NCI-H2227 treated with DMSO at 0.1 percent for 48 hours (cell line): ENCODE measurements around the gene WASL.
"Not testable (repeated sequence)": the region's sequence is repeated elsewhere in the genome, so short reads cannot be mapped to it uniquely, and the experiment has no call there.

Experiments used
- DNase-seq: peaks from one replicate; lab custom pipeline; 2025; lab: John Stamatoyannopoulos, UW

The WASL gene

DNA sequence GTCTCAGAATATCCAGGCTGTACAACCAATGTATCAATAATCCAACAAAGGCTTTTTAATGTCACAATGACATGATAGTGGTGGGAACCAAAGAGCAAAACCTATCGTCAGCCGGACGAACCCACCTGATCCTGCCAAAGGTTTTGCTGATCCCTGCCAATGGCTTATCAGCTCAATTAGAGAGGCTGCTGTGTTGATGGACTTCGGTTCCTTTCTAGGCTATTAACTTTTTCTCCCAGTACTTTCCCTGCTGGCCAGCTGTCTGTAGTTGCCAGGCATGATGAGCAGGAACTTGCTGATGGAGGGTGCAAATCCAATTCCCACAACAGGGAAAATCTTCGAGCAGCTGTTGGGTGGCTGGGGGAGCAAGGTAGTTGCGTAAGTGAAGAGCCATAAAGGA, 90.8 kb downstream of the WASL start:
- no peak for DNase-seq

DNA sequence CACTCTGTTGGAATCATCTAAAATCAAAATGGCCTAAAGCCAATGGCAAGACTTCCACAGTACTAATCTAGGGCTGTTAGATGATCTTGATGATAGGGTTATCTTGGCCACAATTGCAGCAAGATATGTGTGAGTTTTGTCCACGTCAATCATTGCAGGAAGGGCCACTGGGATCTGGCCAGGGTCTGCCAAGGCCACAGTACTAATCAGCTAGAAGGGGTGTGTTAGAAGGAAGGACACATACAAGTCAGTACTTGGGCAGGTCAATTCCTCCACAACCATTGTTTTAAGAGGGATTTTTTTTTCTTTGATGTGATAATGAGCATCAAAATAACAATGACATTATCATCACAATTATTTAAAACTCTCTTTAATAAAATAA, 91.5 kb downstream of the WASL start:
- no peak for DNase-seq

DNA sequence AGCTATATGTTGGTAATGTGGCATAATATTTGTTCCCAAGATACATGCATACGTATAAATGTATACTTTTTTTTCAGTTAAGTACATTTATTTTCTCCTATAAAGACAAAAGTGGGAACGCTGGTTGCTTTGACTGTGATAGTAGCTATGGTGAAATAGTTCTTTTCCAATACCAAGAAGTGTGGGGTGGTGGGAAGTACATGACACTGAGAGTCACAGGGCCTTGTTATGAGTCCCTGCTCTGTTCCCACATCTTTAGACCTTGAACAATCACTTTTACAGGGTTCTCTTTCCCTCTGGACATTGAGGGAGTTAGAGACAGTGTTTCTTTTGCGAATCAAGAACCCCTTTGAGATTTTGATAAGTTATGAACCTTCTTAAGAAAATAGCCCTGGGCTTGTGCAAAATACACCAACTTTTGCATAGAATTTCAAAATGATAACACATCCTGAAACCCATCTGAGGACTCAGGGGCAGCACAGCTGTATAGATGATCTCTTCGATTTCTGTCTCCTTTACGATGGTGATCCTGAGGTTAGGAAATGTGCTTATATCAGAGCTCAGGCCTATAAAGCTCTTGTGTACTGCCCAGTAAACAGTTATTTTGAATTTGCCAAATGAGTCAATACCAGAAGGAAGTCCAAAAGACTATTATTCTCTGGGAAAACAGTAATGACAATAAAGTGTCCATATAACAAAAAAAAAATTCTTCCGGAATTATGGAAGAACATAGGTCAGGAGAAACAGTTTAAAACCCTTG, 92.1 kb downstream of the WASL start:
- DNase-seq = no peak

GRCh38 chr7:123655614-123656013, 93.2 kb downstream of the WASL start, which contains the start of gene LMOD2:
LMOD2 (plus strand) TSS chr7:123655866; CDS start chr7:123655964, 98 bp downstream.
- DNase-seq = no peak

DNA sequence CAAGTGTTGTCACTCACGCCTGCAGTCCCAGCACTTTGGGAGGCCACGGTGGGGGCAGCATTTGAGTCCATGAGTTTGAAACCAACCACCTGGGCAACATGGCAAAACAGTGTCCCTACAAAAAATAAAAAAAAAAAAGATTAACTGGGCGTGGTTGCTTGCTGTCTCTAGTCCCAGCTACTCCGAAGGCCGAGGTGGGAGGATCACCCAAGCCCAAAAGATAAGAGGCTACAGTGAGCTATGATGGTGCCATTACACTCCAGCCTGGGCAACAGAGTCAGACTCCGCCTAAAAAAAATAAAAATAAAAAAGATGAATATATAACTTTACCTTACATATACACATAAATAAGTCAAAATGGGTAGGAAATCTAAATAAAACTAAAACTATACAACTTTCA, 95.6 kb downstream of the WASL start:
- DNase-seq = no peak

GRCh38 chr7:123652406-123652805, 96.4 kb downstream of the WASL start:
- DNase-seq = no peak

DNA sequence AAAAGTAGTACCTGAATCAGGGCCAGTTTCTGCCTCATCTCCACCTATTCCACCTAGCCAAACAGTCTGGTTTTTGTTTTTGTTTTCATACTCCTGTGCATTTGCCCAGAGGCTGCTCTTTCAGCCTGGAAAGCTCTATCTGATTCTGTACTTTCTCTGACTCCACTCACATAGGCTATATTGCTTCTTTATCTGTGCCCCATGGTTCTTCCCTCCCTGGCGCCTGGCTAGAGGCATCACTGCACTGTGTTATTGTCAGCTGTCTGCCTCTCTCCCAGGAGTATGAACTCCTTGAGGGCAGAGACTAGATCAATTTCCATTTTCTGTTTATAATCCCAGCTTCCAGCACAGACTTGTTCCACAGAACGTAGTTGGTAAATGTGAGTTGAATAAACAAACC, 98.2 kb downstream of the WASL start:
- DNase-seq = no peak

GRCh38 chr7:123649964-123650363, 98.8 kb downstream of the WASL start:
- no peak for DNase-seq

DNA sequence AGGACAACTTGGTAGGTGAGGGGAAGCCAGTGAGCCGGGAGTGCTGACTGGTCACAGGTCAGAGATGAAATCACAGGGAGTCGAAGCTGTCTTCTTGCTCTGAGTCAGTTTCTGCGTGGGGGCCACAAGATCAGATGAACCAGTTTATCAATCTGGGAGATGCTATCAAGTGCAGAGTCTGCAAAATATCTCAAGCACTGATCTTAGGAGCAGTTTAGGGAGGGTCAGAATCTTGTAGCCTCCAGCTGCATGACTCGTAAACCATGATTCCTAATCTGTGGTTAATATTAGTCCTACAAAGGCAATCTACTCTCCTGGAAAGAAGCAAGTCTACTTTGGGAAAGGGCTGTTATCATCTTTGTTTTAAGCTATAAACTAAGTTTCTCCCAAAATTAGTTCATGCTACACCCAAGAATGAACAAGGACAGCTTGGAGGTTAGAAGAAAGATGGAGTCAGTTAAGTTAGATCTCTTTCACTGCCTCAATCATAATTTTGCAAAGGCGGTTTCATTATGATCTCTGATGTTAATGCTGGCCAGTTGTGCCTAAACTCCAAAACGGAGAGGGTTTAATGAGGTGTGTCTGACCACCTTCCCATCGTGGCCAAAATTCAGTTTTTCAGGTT, 101.6 kb downstream of the WASL start:
- DNase-seq = no peak

DNA sequence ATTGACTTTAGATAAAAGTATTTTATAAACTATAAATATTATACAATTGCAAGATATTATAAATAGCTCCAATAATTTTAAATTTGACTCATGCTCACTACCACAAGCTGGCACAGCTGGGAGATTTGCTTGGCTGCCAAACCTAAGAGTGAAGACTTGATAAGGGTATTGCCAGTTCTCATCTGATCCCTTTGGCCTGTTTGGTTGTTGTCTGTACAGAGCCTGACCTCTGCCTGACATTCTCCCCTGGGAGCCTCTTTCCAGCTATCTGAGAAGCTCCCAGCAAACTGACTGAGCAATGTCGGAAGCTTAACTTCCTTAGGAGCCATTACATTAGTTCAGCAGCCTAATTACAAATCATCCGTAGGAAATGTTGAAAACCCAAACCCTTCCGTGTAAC, 103.3 kb downstream of the WASL start:
- DNase-seq = no peak

DNA sequence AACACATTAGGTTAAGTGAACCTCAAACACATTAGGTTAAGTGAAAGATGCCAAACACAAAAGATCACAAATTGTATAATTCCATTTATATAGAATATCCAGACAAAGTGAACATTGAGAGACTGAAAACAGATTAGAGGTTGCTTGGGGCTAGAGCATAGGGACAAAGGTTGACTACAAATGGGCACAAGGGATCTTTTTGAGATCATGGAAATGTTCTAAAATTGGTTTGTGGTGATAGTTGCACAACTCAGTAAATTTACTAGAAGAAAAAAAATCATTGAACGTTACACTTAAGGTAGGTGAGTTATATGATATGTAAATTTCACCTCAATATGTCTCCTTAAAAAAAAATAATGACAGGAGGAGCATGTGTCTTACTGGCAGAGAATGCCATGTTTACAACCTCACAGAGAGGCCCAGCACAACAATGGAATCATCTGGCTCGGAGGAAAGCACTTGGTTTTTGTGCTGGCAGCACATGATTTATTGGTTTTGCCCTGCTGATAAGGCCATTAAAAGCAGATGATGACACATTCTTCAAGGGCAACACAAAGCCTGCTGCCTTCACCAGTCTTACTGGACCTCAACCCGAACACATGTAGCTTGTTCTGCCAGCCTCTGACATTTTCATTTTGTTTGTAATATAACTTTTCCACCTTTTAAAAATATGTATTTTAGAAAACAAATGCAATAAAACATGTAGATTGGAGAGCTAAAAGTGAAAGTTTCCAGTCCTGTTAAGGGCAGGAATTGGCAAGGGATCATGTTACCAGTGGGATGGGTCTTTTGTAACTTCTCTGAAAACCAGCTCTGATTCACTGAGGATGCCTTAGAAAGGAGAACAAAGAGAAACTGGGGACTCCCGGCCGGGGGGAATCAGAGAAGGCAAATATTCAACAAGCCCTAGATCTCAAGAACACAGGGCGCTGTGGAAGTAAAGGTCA, 105.0 kb downstream of the WASL start:
- DNase-seq = peak; percentile 73

- no peak for DNase-seq
These were observed 106.9 kb downstream of the WASL start for GRCh38 chr7:123641901-123642300.

DNA sequence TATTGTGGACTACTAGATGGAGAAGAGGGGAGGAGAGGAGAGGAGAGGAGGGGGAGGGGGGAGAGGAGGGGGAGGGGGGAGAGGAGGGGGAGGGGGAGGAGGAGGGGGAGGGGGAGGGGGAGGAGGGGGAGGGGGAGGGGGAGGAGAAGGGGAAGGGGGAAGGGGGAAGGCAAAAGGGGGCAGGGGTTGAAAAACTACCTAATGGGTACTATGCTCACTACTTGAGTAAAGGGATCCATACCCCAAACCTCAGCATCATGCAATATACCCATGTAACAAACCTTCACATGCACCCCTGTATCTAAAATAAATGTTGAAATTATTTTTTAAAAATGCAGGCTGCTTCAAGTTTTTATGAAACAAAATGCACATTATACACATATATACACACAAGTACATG, 108.2 kb downstream of the WASL start:
- DNase-seq = no peak

DNA sequence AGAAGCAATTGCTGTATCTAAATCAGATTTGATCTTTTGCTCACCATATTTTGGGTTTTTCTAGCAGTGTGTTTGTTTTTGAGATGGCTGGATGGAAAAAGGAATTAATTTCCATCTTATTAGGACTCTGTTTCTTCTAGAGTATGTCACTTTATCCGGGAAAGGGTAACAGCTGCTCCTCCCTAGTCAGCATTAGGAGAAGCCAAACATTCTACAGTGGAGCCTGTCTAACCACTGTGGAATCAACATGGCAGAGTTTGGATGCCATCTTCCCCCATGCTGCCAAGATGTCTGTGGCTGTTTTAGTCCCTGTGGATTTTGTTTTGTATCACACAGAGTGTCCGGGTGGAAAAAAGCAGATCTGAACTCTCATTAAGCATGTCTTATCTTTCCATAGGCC, 109.2 kb downstream of the WASL start:
- no peak for DNase-seq

DNA sequence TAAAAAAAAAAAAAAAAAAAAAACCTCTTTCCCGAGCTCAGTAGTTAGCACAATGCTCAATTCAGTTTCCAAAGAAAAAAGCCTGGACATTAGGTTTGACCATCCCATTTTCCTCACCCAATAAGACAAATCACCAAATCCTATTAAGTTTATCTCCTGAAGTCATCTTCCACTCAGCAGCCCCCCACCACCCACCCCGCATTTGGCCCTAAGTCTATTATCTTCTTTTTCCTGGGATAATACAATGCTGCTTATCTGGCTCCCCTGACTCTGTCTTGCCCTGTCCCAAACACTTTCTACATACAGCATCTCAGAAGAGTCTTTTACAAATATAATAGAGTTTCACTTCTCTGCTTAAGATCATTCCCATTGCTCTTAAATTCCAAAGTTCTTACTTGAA, 110.9 kb downstream of the WASL start:
- no peak for DNase-seq

- DNase-seq = no peak
These were observed 111.6 kb downstream of the WASL start for GRCh38 chr7:123637203-123637602.

DNA sequence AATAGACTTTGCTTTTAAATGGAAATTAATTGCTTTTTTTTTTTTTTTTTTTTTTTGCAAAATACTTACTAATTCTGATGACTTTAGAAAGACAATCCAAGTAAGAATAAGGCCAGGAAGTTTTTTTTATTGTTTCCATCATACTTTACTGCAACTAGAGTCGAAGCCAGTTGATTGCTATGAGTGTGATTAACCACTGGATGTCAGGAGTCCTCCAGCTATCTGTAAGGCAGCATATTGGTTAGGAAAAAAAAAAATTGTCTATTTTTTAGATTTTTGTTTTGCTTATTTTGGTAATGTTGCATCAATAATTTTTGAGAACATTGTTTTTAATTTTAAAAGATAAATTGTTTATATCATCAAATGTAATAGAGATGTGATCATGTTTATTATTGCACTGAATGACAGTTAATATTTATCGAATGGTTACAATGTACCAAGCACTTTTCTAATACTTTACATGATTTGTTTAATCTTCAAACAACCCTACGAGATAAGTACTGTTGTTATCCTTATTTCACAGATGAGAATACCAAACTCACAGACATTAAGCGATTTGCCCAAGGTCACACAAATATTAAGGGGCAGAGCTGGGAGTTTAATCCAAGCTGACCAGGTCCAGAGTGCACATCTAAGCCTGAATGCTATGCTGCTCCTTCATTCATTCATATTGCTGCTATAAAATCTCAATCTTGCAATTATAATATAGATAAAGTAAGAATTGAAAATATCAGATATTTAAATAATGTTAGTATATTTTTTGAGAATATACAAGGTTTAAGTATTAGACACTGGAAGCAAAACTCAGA, 113.0 kb downstream of the WASL start:
- peak; percentile 29 for DNase-seq

DNA sequence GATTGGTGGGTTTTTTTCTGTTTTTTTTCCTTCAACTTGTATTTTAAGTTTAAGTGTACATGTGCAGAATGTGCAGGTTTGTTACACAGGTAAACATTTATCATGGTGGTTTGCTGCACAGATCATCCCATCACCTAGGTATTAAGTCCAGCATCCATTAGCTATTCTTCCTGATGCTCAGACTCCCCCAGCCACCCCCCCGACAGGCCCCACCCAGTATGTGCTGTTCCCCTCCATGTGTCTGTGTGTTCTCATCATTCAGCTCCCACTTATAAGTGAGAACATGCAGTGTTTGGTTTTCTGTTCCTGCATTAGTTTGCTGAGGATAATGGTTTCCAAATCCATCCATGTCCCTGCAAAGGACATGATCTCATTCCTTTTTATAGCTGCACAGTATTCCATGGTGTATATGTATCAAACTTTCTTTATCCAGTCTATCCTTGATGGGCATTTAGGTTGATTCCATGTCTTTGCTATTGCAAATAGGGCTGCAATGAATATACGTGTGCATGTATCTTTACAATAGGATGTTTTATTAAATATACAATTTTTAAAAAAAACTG, 114.7 kb downstream of the WASL start:
- not testable (repeated sequence) for DNase-seq

DNA sequence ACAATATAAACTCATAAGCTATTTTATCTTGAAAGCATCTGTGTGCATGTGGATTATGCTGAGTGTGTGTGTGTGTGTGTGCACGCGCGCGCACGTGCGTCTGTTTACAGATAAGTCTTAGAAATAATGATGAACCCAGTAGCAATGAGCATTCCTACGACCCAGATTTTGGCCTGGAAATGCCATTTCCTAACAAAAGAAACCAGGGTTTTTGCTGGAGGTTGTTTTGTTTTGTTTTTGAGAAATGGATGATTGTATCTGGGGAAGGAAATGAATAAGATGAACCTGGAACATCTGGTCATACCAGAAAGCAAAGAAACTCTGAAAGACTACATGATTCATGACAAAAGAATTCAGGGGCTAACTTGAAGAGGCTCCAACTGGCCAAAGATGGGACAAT, 115.2 kb downstream of the WASL start:
- DNase-seq = no peak

- DNase-seq = no peak
These were observed 116.0 kb downstream of the WASL start for GRCh38 chr7:123632808-123633207.
